SK-N-SH treated with all-trans-retinoic acid at 6 μM for 48 hours (cell line): ENCODE results near the gene DST.

Experiments
- ATAC-seq: fragments of 200-7000 bp; cut with Tn5 transposase; 3 replicates; pipeline ENCODE4 v1.9.1; 2020; ENCODE audit warnings: mild to moderate bottlenecking, moderate library complexity
- ARNTL ChIP-seq: fragments of 450-650 bp; formaldehyde crosslinking; IDR thresholded peaks from 2 replicates; pipeline ENCODE4 v1.5.0; 2020; ENCODE audit warnings: low read depth, mild to moderate bottlenecking, moderate library complexity, borderline replicate concordance
- BACH2 ChIP-seq: fragments of 250-450 bp; sonication (Bioruptor Pico); IDR thresholded peaks from 2 replicates; pipeline ENCODE4 v1.9.0; 2021; ENCODE audit warnings: mild to moderate bottlenecking, borderline replicate concordance
- CSDC2 ChIP-seq: fragments of 250-450 bp; sonication (Bioruptor Pico); IDR thresholded peaks from 2 replicates; pipeline ENCODE4 v1.5.0; 2020; ENCODE audit warnings: mild to moderate bottlenecking, moderate library complexity
- ESRRG ChIP-seq: fragments of 250-450 bp; sonication (Bioruptor Pico); IDR thresholded peaks from 2 replicates; pipeline ENCODE4 v1.6.1; 2021; ENCODE audit warnings: mild to moderate bottlenecking
- GLIS3 ChIP-seq: fragments of 250-450 bp; sonication (Bioruptor Pico); IDR thresholded peaks from 2 replicates; pipeline ENCODE4 v1.5.0; 2020; ENCODE audit warnings: mild to moderate bottlenecking, moderate library complexity
- ISL1 ChIP-seq: fragments of 250-450 bp; sonication (Bioruptor Pico); IDR thresholded peaks from 2 replicates; pipeline ENCODE4 v2.1.2; 2022; ENCODE audit warnings: mild to moderate bottlenecking, moderate library complexity
- OSR1 ChIP-seq: fragments of 250-450 bp; sonication (Bioruptor Pico); IDR thresholded peaks from 2 replicates; pipeline ENCODE4 v1.8.0; 2022; ENCODE audit warnings: moderate library complexity, mild to moderate bottlenecking, inconsistent platforms
- RARB ChIP-seq: fragments of 250-450 bp; sonication (Bioruptor Pico); IDR thresholded peaks from 2 replicates; pipeline ENCODE4 v1.8.0; 2021; ENCODE audit warnings: mild to moderate bottlenecking, moderate library complexity
- SNAI2 ChIP-seq: fragments of 250-450 bp; sonication (Bioruptor Pico); IDR thresholded peaks from 2 replicates; pipeline ENCODE4 v1.5.0; 2020; ENCODE audit warnings: mild to moderate bottlenecking, moderate library complexity
- TOX ChIP-seq: fragments of 250-450 bp; sonication (Bioruptor Pico); IDR thresholded peaks from 2 replicates; pipeline ENCODE4 v1.8.0; 2021; ENCODE audit warnings: mild to moderate bottlenecking, moderate library complexity, borderline replicate concordance
- ZC3H10 ChIP-seq: fragments of 250-450 bp; sonication (Bioruptor Pico); IDR thresholded peaks from 2 replicates; pipeline ENCODE4 v1.5.1; 2021; ENCODE audit warnings: mild to moderate bottlenecking, moderate library complexity
- ZFP3 ChIP-seq: fragments of 250-450 bp; sonication (Bioruptor Pico); IDR thresholded peaks from 2 replicates; pipeline ENCODE4 v1.5.0; 2020; ENCODE audit warnings: mild to moderate bottlenecking, moderate library complexity
- ZFP30 ChIP-seq: fragments of 450-650 bp; formaldehyde crosslinking; IDR thresholded peaks from 2 replicates; pipeline ENCODE4 v1.5.0; 2022; ENCODE audit warnings: mild to moderate bottlenecking, moderate library complexity
- ZNF565 ChIP-seq: fragments of 450-650 bp; formaldehyde crosslinking; conservative IDR thresholded peaks from 2 replicates; pipeline ENCODE4 v1.5.0; 2020; ENCODE audit warnings: low read depth, mild to moderate bottlenecking, moderate library complexity
- ZNF70 ChIP-seq: fragments of 450-650 bp; formaldehyde crosslinking; IDR thresholded peaks from 2 replicates; pipeline ENCODE4 v1.5.0; 2020; ENCODE audit warnings: mild to moderate bottlenecking, moderate library complexity
- ZNF8 ChIP-seq: fragments of 450-650 bp; formaldehyde crosslinking; IDR thresholded peaks from 2 replicates; pipeline ENCODE4 v1.5.0; 2020; ENCODE audit warnings: mild to moderate bottlenecking, moderate library complexity
- TF ChIP-seq, protein P1 (sequence below): fragments of 250-450 bp; sonication (Bioruptor Pico); IDR thresholded peaks from 2 replicates; pipeline ENCODE4 v1.5.1; 2020; ENCODE audit warnings: low read depth, mild to moderate bottlenecking, moderate library complexity
- TF ChIP-seq, protein P2 (sequence below): fragments of 250-450 bp; sonication (Bioruptor Pico); IDR thresholded peaks from 2 replicates; pipeline ENCODE4 v1.8.0; 2021; ENCODE audit warnings: low read depth, mild to moderate bottlenecking, moderate library complexity, borderline replicate concordance
- TF ChIP-seq, protein P3 (sequence below): fragments of 250-450 bp; sonication (Bioruptor Pico); IDR thresholded peaks from 2 replicates; pipeline ENCODE4 v1.5.1; 2021; ENCODE audit warnings: mild to moderate bottlenecking, moderate library complexity
- TF ChIP-seq, protein P4 (sequence below): fragments of 250-450 bp; sonication (Bioruptor Pico); IDR thresholded peaks from 2 replicates; pipeline ENCODE4 v1.8.0; 2020; ENCODE audit warnings: mild to moderate bottlenecking, moderate library complexity, borderline replicate concordance

Gene DST

DNA sequence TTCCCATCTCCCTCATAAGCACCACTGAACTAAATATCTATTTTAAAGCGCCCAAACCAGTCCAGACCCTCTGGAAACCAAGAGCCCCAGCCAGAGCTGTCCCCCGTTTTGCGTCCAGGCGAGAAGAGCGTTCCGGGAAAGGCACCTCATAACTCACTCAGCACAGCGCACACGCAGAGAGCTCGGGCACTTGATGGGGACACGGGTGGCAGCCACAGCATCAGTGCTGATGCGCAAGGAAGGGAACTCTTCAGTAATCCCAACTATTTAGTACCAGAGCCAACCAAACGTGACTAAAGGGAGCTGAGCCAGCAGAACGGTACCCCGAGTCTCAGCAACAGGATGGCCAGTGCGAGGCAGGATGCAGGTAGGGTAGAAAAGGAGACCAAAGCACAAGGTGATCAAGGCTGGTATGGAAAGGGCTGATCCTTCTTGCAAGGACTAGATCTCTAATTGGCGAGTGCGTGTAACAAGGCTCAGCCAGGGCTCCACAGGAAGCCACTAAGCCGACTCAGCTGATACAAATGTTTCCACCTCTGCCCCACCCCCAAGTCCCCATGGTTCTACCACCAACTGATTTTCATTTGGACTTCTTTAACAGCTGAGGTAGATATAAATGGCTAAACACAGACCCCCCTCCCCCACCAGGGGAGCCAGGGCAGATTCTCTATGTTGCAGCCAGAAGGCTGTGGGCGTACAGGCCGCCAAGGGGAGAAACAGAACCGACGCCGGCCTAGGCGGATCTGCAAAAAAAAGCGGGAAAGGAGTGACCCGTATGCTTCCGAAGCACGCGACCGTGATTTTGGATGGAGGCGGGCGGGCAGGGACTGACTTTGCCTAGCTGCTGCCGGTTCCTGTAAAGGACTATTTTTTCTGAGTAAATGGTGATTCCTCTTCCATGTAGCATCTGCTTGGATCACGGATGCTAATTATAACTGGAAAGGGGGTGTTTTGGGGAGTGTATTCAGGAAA is 211.8 kb downstream of the DST start (continued):
- TF ChIP-seq TOX (no peak), ESRRG (CRISPR knock-in tag) (no peak), CSDC2 (CRISPR knock-in tag) (no peak), ISL1 (no peak), ZNF8 (no peak), GLIS3 (no peak), BACH2 (no peak), ZC3H10 (no peak)

DNA sequence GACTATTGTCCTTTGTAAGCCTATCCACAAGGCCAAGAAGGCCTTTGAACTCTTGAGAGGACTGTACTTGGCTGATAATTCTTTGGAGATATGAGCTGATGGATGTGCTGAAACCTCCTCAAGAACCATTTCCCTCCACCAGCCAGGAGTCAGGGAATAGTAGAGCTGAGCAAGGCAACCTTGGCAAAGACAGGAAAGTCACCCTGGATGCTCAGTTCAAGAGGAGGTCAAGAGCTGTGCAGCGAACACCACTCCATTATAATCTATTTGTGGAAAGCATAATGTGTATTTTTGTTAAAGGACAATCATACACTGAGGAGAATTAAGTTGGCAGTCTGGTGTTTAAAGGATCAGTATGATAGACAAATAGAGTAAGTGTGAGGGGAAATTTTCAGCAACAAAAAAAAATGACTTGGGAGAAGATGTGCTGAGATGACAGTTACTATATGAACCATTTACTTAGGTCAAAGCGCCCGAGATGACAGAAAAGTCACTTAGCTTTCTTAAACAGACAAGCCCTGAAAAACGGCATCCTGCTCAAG is 218.1 kb downstream of the DST start:
- no peak for ATAC-seq
- no peak for TF ChIP-seq GLIS3

DNA sequence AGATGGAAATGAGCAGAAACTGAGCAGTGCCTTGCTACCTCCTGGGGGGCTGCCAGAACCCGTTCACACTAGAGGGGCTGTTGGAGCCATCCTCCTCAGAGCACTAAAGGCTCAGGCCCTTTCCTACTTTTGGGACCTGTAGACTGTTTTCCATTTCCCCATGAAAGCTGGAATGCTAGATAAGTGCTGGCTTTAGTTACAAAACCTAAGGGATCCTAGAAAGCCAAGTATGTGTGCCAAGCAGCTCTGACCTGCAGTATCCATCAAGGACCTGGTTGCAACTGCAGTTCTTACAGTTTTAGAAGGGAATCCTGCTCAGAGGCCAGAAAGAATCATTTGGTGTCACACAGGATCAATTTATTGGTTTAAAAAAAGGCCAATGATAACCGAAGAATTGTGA is 218.6 kb downstream of the DST start:
- no peak for ATAC-seq
- no peak for TF ChIP-seq SNAI2
- no peak for TF ChIP-seq BACH2
- TF ChIP-seq ZNF8, result no peak
- TF ChIP-seq ZFP30 (CRISPR knock-in tag), result no peak
- TF ChIP-seq, protein P1, sequence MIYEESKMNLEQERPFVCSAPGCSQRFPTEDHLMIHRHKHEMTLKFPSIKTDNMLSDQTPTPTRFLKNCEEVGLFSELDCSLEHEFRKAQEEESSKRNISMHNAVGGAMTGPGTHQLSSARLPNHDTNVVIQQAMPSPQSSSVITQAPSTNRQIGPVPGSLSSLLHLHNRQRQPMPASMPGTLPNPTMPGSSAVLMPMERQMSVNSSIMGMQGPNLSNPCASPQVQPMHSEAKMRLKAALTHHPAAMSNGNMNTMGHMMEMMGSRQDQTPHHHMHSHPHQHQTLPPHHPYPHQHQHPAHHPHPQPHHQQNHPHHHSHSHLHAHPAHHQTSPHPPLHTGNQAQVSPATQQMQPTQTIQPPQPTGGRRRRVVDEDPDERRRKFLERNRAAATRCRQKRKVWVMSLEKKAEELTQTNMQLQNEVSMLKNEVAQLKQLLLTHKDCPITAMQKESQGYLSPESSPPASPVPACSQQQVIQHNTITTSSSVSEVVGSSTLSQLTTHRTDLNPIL (CRISPR knock-in tag), result no peak
- TF ChIP-seq RARB (CRISPR knock-in tag), result no peak
- TF ChIP-seq, protein P2, sequence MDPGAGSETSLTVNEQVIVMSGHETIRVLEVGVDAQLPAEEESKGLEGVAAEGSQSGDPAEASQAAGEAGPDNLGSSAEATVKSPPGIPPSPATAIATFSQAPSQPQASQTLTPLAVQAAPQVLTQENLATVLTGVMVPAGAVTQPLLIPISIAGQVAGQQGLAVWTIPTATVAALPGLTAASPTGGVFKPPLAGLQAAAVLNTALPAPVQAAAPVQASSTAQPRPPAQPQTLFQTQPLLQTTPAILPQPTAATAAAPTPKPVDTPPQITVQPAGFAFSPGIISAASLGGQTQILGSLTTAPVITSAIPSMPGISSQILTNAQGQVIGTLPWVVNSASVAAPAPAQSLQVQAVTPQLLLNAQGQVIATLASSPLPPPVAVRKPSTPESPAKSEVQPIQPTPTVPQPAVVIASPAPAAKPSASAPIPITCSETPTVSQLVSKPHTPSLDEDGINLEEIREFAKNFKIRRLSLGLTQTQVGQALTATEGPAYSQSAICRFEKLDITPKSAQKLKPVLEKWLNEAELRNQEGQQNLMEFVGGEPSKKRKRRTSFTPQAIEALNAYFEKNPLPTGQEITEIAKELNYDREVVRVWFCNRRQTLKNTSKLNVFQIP (CRISPR knock-in tag), result no peak
- no peak for TF ChIP-seq OSR1
- no peak for TF ChIP-seq TOX
- TF ChIP-seq, protein P3, sequence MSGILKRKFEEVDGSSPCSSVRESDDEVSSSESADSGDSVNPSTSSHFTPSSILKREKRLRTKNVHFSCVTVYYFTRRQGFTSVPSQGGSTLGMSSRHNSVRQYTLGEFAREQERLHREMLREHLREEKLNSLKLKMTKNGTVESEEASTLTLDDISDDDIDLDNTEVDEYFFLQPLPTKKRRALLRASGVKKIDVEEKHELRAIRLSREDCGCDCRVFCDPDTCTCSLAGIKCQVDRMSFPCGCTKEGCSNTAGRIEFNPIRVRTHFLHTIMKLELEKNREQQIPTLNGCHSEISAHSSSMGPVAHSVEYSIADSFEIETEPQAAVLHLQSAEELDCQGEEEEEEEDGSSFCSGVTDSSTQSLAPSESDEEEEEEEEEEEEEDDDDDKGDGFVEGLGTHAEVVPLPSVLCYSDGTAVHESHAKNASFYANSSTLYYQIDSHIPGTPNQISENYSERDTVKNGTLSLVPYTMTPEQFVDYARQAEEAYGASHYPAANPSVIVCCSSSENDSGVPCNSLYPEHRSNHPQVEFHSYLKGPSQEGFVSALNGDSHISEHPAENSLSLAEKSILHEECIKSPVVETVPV (CRISPR knock-in tag), result no peak
- no peak for TF ChIP-seq ZNF565 (CRISPR knock-in tag)
- TF ChIP-seq ZNF70 (CRISPR knock-in tag), result no peak
- no peak for TF ChIP-seq CSDC2 (CRISPR knock-in tag)
- TF ChIP-seq, protein P4, sequence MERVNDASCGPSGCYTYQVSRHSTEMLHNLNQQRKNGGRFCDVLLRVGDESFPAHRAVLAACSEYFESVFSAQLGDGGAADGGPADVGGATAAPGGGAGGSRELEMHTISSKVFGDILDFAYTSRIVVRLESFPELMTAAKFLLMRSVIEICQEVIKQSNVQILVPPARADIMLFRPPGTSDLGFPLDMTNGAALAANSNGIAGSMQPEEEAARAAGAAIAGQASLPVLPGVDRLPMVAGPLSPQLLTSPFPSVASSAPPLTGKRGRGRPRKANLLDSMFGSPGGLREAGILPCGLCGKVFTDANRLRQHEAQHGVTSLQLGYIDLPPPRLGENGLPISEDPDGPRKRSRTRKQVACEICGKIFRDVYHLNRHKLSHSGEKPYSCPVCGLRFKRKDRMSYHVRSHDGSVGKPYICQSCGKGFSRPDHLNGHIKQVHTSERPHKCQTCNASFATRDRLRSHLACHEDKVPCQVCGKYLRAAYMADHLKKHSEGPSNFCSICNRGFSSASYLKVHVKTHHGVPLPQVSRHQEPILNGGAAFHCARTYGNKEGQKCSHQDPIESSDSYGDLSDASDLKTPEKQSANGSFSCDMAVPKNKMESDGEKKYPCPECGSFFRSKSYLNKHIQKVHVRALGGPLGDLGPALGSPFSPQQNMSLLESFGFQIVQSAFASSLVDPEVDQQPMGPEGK (CRISPR knock-in tag), result no peak
- no peak for TF ChIP-seq GLIS3

DNA sequence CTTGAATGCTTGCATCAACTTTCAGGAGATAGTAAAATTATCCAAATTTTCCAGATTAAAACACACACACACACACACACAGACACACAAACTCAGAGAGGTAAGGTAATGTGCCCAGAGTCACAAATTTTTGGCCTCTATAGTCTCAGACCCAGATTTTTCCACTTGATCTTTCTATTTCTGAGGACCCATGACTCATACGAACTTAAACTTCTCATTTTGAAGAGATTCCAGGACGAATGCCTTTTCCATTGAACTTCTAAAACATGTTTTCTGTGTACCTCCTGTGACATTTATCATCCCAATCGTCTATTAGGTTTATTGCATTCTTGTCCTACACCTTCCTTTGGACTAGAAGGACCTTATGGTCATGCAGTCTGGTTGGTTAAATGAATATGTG is 222.4 kb downstream of the DST start:
- ATAC-seq, result no peak
- no peak for TF ChIP-seq ISL1
- TF ChIP-seq ZFP30 (CRISPR knock-in tag), result no peak
- TF ChIP-seq, all 23 proteins: peak for 0

DNA sequence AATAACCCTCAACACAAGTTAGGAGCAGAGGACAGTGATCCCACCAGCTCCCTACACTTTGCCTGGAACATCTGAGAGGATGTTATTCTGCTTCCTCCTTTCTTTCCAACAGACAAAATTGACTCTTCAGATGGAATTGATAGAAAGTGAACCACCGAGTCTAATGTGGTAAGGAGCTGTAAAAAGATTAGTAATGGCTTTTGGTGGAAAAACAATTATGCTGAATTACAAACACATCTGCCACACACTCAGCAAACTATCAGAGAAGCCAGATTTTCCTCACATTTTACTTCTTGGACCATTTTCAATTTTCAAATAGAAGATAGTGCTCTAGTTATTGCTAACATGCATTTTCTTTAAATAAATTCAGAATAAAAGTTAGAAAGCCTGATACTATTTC is 223.5 kb downstream of the DST start:
- TF ChIP-seq, protein P2 (CRISPR knock-in tag), result no peak
- TF ChIP-seq ZFP3, result no peak
- TF ChIP-seq ISL1, result no peak
- TF ChIP-seq ARNTL (CRISPR knock-in tag), result no peak
- ATAC-seq, result no peak
